ENCODE data around the gene TLCD3B.
"Not testable (repeated sequence)": the region's sequence is repeated elsewhere in the genome, so short reads cannot be mapped to it uniquely, and the experiment has no call there.

Gene TLCD3B

GRCh38 chr16:30026449-30026848 is 4.6 kb downstream of the TLCD3B start:
- DNase-seq (ENCODE audit: low read depth in 1 of 2, low spot score in 1 of 2), result no peak

GRCh38 chr16:30025574-30025973 is 5.5 kb downstream of the TLCD3B start:
- DNase-seq (ENCODE audit: low read depth in 1 of 2, low spot score in 1 of 2), result no peak

GRCh38 chr16:30025156-30025555 is 5.9 kb downstream of the TLCD3B start:
- no peak for DNase-seq (ENCODE audit: low read depth in 1 of 2, low spot score in 1 of 2)

GRCh38 chr16:30024451-30024850 is 6.6 kb downstream of the TLCD3B start:
- DNase-seq (ENCODE audit: low read depth in 1 of 2, low spot score in 1 of 2), result no peak

- no peak for DNase-seq (ENCODE audit: low read depth in 1 of 2, low spot score in 1 of 2)
Measured at GRCh38 chr16:30023586-30023985, 7.5 kb downstream of the TLCD3B start.

GRCh38 chr16:30022887-30023286 is 8.2 kb downstream of the TLCD3B start, which contains the start of gene C16orf92:
TSS of gene C16orf92 (plus strand) at chr16:30023198. CDS start at chr16:30023341, 143 bp downstream.
- DNase-seq (ENCODE audit: low read depth in 1 of 2, low spot score in 1 of 2), result no peak

- no peak for DNase-seq (ENCODE audit: low read depth in 1 of 2, low spot score in 1 of 2)
Measured at GRCh38 chr16:30018731-30019158, 12.3 kb downstream of the TLCD3B start.

- not testable (repeated sequence) for DNase-seq (ENCODE audit: low read depth in 1 of 2, low spot score in 1 of 2)
Measured at GRCh38 chr16:30017937-30018336, 13.1 kb downstream of the TLCD3B start.

GRCh38 chr16:30017277-30017656 is 13.8 kb downstream of the TLCD3B start:
- no peak for DNase-seq (ENCODE audit: low read depth in 1 of 2, low spot score in 1 of 2)

- DNase-seq (ENCODE audit: low read depth in 1 of 2, low spot score in 1 of 2), result no peak
Measured at GRCh38 chr16:30016555-30017276, 14.4 kb downstream of the TLCD3B start.

GRCh38 chr16:30015450-30015849 is 15.6 kb downstream of the TLCD3B start:
- not testable (repeated sequence) for DNase-seq (ENCODE audit: low read depth in 1 of 2, low spot score in 1 of 2)

GRCh38 chr16:30012598-30012997 is 18.5 kb downstream of the TLCD3B start:
- not testable (repeated sequence) for DNase-seq (ENCODE audit: low read depth in 1 of 2, low spot score in 1 of 2)

- DNase-seq (ENCODE audit: low read depth in 1 of 2, low spot score in 1 of 2), result no peak
Measured at GRCh38 chr16:30011714-30012504, 19.2 kb downstream of the TLCD3B start.

- no peak for DNase-seq (ENCODE audit: low read depth in 1 of 2, low spot score in 1 of 2)
Measured at GRCh38 chr16:30010844-30011713, 20.0 kb downstream of the TLCD3B start, which contains the start of gene DOC2A. TSS of gene DOC2A (minus strand) at chr16:30011027. CDS start at chr16:30010222, 805 bp downstream.

GRCh38 chr16:30009990-30010843 is 20.9 kb downstream of the TLCD3B start:
- no peak for DNase-seq (ENCODE audit: low read depth in 1 of 2, low spot score in 1 of 2)

GRCh38 chr16:30009085-30009862 is 21.8 kb downstream of the TLCD3B start:
- DNase-seq (ENCODE audit: low read depth in 1 of 2, low spot score in 1 of 2), result no peak

GRCh38 chr16:30007378-30007895 is 23.6 kb downstream of the TLCD3B start:
- DNase-seq (ENCODE audit: low read depth in 1 of 2, low spot score in 1 of 2), result no peak

- no peak for DNase-seq (ENCODE audit: low read depth in 1 of 2, low spot score in 1 of 2)
Measured at GRCh38 chr16:30006659-30007377, 24.3 kb downstream of the TLCD3B start.

- no peak for DNase-seq (ENCODE audit: low read depth in 1 of 2, low spot score in 1 of 2)
Measured at GRCh38 chr16:30006095-30006473, 25.0 kb downstream of the TLCD3B start.

Measured in activated CD4-positive, alpha-beta T cell treated with anti-CD3 and anti-CD28 coated beads, Interleukin-2, amount 50 U/mL, for 24 hours (primary cell).